Peyer's patch (tissue), 4 donors: ENCODE data around the gene LYST. TPM values are rescaled to one million over a fixed set of nuclear protein-coding genes. Genes with fewer than 3 reads are reported as not detected.

Experiments
- DNase-seq, 3 donors: peaks; one replicate each; pipeline ENCODE4 v3.0.0-alpha.2; 2017 to 2019
- H3K27ac ChIP-seq, 4 donors: fragments of 200-600 bp; sonication (generic); one replicate each; pipeline ENCODE4 v1.5.1; 2016 to 2019
- H3K27me3 ChIP-seq, 2 donors: fragments of 200-600 bp; sonication (generic); one replicate each; pipeline ENCODE4 v1.5.1; 2019
- H3K36me3 ChIP-seq, 3 donors: fragments of 200-600 bp; sonication (generic); one replicate each; pipeline ENCODE4 v1.5.1; 2016 to 2019
- H3K4me1 ChIP-seq, 4 donors: fragments of 200-600 bp; sonication (generic); one replicate each; pipeline ENCODE4 v1.5.1; 2016 to 2019
- H3K4me3 ChIP-seq, 4 donors: fragments of 200-600 bp; sonication (generic); 1 replicate in 3 of 4; 2 replicates in 1 of 4; pipeline ENCODE4 v1.5.1; 2016 to 2019; ENCODE audit warnings: mild to moderate bottlenecking in 1 of 4
- H3K9me3 ChIP-seq, 4 donors: fragments of 200-600 bp; sonication (generic); one replicate each; pipeline ENCODE4 v1.5.1; 2016 to 2019; ENCODE audit warnings: mild to moderate bottlenecking in 1 of 4
- CTCF ChIP-seq, 6 experiments: fragments of 450-650 bp in 4 of 6; fragments of 200-600 bp in 2 of 6; sonication (generic) in 1 of 6; IDR thresholded peaks; one replicate each; pipeline ENCODE4 v1.5.1; 2017 to 2019; ENCODE audit warnings: antibody characterized with exemption in 6 of 6, mild to moderate bottlenecking in 3 of 6, moderate library complexity in 1 of 6
- POLR2A ChIP-seq, 2 donors: fragments of 450-650 bp; IDR thresholded peaks; one replicate each; pipeline ENCODE4 v1.5.1; 2017; ENCODE audit warnings: antibody characterized with exemption in 2 of 2, mild to moderate bottlenecking in 2 of 2, moderate library complexity in 2 of 2
- total RNA-seq, 4 donors: library from RNA; depleted of rRNA; stranded (reverse); fragments of >200 nt; gene quantifications; one replicate each; pipeline ENCODE4 v1.1.0, GENCODE V29; 2016

LYST gene
- total RNA-seq, 4 donors from 2014 or later: 27.8 to 68.5 (median 35.5) TPM

- H3K36me3 ChIP-seq: peaks cover 0 to 9% (median 0%) of the 10 kb centered on the region in 3 donors
- TF ChIP-seq CTCF (IDR thresholded peaks at IDR 0.05) (no peak), POLR2A (IDR thresholded peaks at IDR 0.05) (no peak)
- no peaks in the 10 kb centered on the region for H3K4me1 ChIP-seq
- H3K27ac ChIP-seq: no peak overlapping the region
- H3K27me3 ChIP-seq: no peaks in the 10 kb centered on the region
- no peaks in the 10 kb centered on the region for H3K9me3 ChIP-seq
- no peak overlapping the region for H3K4me3 ChIP-seq
- DNase-seq: no peak
Measured at GRCh38 chr1:235831148-235831547, 35.6 kb downstream of the LYST start.

- no peaks in the 10 kb centered on the region for H3K27me3 ChIP-seq
- H3K4me3 ChIP-seq: no peak overlapping the region
- no peaks in the 10 kb centered on the region for H3K9me3 ChIP-seq
- H3K4me1 ChIP-seq: no peaks in the 10 kb centered on the region
- TF ChIP-seq POLR2A (IDR thresholded peaks at IDR 0.05): no peak
- no peak for TF ChIP-seq CTCF (IDR thresholded peaks at IDR 0.05)
- DNase-seq: no peak
- H3K27ac ChIP-seq: no peak overlapping the region
- H3K36me3 ChIP-seq: peaks cover 0 to 5% (median 0%) of the 10 kb centered on the region in 3 donors
Measured at GRCh38 chr1:235826102-235826854, 40.4 kb downstream of the LYST start.

- Histone ChIP-seq H3K27ac (no peak overlapping the region), H3K4me3 (no peak overlapping the region), H3K27me3 (no peaks in the 10 kb centered on the region), H3K4me1 (no peaks in the 10 kb centered on the region), H3K36me3 (peaks cover 0 to 5% (median 0%) of the 10 kb centered on the region in 3 donors), H3K9me3 (no peaks in the 10 kb centered on the region)
- no peak for DNase-seq
- TF ChIP-seq POLR2A (IDR thresholded peaks at IDR 0.05): no peak
- TF ChIP-seq CTCF (IDR thresholded peaks at IDR 0.05): no peak
Measured at GRCh38 chr1:235825229-235825628, 41.5 kb downstream of the LYST start.

- Histone ChIP-seq H3K4me1 (no peaks in the 10 kb centered on the region), H3K27me3 (no peaks in the 10 kb centered on the region), H3K27ac (no peak overlapping the region), H3K4me3 (no peak overlapping the region), H3K9me3 (no peaks in the 10 kb centered on the region), H3K36me3 (peaks cover 0 to 5% (median 0%) of the 10 kb centered on the region in 3 donors)
- no peak for DNase-seq
- TF ChIP-seq CTCF (IDR thresholded peaks at IDR 0.05): no peak
- no peak for TF ChIP-seq POLR2A (IDR thresholded peaks at IDR 0.05)
Measured at GRCh38 chr1:235823684-235824083, 43.0 kb downstream of the LYST start.

GRCh38 chr1:235822685-235823084 lies 44.0 kb downstream of the LYST start:
- no peak overlapping the region for H3K4me3 ChIP-seq
- no peak for DNase-seq
- H3K9me3 ChIP-seq: no peaks in the 10 kb centered on the region
- no peaks in the 10 kb centered on the region for H3K4me1 ChIP-seq
- no peaks in the 10 kb centered on the region for H3K27me3 ChIP-seq
- H3K27ac ChIP-seq: no peak overlapping the region
- TF ChIP-seq POLR2A (IDR thresholded peaks at IDR 0.05) (no peak), CTCF (IDR thresholded peaks at IDR 0.05) (no peak)
- H3K36me3 ChIP-seq: no peaks in the 10 kb centered on the region
